Tibial nerve (tissue), 4 donors: ENCODE measurements around the gene ASPSCR1.

Experiments
- EP300 ChIP-seq, 2 donors: sonication (generic); formaldehyde crosslinking; IDR thresholded peaks; one replicate each; pipeline ENCODE4 v1.6.1; 2017; ENCODE audit warnings: antibody characterized with exemption in 2 of 2, mild to moderate bottlenecking in 1 of 2
- POLR2A ChIP-seq, 2 donors: fragments of 450-650 bp; IDR thresholded peaks; one replicate each; pipeline ENCODE4 v1.6.1; 2017; ENCODE audit warnings: antibody characterized with exemption in 2 of 2, mild to moderate bottlenecking in 2 of 2, moderate library complexity in 2 of 2
- TF ChIP-seq, protein P1 (sequence below), 5 experiments: fragments of 200-600 bp in 3 of 5; fragments of 450-650 bp in 2 of 5; sonication (generic) in 3 of 5; IDR thresholded peaks; one replicate each; pipeline ENCODE4 v1.5.1; 2016 to 2019; ENCODE audit warnings: antibody characterized with exemption in 5 of 5, mild to moderate bottlenecking in 3 of 5, moderate library complexity in 2 of 5

DNA sequence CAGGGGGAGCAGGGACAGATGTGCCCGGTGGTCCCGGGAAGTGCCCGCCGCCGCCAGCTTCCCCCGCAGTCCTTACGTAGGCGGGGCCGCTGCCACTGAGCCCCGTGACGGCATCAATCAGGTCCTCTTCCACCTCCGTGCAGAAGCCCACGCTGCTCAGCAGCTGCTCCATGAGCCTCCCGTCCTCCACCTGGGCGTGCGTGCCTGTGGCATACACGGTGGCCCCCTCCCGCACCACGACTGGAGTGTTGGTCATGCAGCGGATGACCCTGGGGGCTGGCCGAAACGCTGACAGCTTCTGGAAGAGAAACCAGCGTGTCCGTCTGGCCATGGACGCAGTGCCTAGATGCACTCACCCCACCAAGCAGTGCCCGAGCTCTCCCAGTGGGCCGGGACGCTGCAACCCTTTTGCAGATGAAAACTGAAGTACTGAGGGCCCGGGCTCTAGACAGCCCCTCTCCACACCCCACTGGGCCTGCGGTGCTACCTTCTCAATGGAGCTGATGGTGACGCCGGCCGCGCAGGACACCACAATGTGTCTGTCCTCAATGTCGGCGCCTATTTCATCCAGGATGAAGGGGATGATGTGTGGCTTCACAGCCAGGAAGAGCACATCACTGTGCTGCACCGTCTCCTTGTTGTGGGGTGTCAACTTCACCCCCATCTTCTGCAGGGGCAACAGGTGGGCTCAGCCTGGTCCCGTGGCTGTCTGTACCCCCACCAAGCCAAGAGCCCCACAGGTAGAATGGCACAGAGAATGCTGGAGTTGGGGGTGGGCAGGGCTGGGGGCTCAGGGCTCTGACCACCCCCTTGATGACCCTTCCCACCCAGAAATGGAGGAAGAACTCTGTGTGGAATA, 42.4 kb upstream of the ASPSCR1 start:
- TF ChIP-seq, protein P1, sequence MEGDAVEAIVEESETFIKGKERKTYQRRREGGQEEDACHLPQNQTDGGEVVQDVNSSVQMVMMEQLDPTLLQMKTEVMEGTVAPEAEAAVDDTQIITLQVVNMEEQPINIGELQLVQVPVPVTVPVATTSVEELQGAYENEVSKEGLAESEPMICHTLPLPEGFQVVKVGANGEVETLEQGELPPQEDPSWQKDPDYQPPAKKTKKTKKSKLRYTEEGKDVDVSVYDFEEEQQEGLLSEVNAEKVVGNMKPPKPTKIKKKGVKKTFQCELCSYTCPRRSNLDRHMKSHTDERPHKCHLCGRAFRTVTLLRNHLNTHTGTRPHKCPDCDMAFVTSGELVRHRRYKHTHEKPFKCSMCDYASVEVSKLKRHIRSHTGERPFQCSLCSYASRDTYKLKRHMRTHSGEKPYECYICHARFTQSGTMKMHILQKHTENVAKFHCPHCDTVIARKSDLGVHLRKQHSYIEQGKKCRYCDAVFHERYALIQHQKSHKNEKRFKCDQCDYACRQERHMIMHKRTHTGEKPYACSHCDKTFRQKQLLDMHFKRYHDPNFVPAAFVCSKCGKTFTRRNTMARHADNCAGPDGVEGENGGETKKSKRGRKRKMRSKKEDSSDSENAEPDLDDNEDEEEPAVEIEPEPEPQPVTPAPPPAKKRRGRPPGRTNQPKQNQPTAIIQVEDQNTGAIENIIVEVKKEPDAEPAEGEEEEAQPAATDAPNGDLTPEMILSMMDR (IDR thresholded peaks at IDR 0.05) = no peak
- TF ChIP-seq EP300 (IDR thresholded peaks at IDR 0.05) (no peak), POLR2A (IDR thresholded peaks at IDR 0.05) (no peak)
